ENCODE data around the gene FIP1L1.

Gene FIP1L1

DNA sequence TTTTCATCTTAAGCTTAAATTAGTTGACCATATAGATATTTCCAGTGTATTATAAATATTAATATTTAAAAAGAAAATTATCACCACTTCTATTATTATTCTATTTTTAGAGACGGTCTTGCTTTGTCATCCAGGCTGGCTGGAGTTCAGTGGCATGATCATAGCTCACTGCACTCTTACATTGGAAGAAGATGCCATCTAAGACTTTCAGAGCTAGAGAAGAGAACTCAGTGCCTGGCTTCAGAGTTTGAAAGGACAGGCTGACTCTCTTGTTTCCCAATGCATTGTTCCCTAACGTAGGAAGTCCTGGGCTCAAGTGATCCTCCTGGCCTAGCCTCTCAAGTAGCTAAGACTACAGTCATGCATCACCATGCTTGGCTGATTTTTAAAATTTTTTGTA is 75.9 kb downstream of the FIP1L1 start:
- H3K4me3 ChIP-seq (ENCODE audit: low read depth, low read length), result no peak overlapping the region
- TF ChIP-seq, protein P1, sequence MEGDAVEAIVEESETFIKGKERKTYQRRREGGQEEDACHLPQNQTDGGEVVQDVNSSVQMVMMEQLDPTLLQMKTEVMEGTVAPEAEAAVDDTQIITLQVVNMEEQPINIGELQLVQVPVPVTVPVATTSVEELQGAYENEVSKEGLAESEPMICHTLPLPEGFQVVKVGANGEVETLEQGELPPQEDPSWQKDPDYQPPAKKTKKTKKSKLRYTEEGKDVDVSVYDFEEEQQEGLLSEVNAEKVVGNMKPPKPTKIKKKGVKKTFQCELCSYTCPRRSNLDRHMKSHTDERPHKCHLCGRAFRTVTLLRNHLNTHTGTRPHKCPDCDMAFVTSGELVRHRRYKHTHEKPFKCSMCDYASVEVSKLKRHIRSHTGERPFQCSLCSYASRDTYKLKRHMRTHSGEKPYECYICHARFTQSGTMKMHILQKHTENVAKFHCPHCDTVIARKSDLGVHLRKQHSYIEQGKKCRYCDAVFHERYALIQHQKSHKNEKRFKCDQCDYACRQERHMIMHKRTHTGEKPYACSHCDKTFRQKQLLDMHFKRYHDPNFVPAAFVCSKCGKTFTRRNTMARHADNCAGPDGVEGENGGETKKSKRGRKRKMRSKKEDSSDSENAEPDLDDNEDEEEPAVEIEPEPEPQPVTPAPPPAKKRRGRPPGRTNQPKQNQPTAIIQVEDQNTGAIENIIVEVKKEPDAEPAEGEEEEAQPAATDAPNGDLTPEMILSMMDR (IDR thresholded peaks at IDR 0.05; ENCODE audit: borderline replicate concordance, insufficient read depth, low read depth, low read length), result no peak

- TF ChIP-seq, protein P1 (IDR thresholded peaks at IDR 0.05; ENCODE audit: borderline replicate concordance, insufficient read depth, low read depth, low read length), result no peak
- H3K4me3 ChIP-seq (ENCODE audit: low read depth, low read length), result no peak overlapping the region
Measured at GRCh38 chr4:53455766-53456165, 78.3 kb downstream of the FIP1L1 start.

DNA sequence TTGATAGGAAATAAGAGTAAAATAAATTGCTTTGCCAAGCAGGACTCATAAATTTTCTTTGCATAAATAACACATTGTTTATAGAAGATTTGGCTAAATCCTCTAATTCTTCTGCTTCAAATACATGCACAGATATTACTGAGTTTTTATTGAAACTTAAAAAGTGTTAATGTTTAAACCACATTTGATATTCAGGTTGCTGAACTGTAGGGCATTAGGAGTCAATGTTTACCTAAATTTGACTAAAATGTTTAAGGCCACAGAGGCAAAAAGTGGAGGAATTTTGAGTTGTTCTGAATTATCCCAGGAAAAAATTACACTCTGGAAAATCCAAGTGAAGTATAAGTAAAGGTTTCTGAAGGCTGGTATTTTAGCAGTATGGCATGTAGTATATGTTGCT is 78.7 kb downstream of the FIP1L1 start:
- TF ChIP-seq, protein P1 (IDR thresholded peaks at IDR 0.05; ENCODE audit: borderline replicate concordance, insufficient read depth, low read depth, low read length), result no peak
- no peak overlapping the region for H3K4me3 ChIP-seq (ENCODE audit: low read depth, low read length)

- TF ChIP-seq, protein P1 (IDR thresholded peaks at IDR 0.05; ENCODE audit: borderline replicate concordance, insufficient read depth, low read depth, low read length), result no peak
- H3K4me3 ChIP-seq (ENCODE audit: low read depth, low read length), result no peak overlapping the region
Measured at GRCh38 chr4:53459548-53459947, 82.1 kb downstream of the FIP1L1 start.

DNA sequence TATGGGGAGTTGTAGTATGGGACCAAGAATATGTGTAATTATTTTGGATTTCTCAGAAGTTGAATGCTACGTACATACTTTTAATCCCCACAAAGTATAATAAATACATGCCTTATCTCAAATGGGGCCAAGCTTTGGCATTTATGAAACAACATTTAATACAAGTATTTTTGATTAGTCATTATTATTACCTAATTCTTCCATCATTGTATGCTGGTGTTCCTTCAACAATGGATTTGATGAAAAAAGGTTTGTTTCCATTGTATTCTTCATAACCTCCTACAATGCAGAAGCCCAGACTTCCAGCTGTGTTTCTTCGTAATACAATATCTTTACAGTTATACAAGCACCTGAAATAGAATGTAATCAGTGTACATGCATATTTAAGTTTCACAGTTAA is 83.8 kb downstream of the FIP1L1 start:
- TF ChIP-seq, protein P1 (IDR thresholded peaks at IDR 0.05; ENCODE audit: borderline replicate concordance, insufficient read depth, low read depth, low read length), result no peak
- H3K4me3 ChIP-seq (ENCODE audit: low read depth, low read length), result no peak overlapping the region

DNA sequence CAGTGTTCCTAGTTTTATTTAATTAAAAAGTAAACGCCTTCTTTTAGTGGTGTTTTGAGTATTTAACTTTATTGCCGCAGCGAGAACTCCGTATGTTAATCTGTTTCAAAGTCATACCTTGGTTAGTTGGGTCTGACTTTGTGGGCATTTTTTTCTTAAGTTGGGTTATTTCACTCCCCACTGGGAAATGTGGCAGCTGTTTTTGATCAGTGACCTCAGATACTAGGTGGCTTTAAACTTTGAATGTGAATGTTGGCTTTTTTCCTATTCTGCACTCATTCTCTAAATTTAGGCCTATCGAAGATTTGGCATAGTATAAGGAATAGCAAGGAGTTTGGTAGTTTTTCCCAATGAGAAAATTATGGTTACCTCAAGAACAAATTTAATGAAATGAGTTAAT is 85.9 kb downstream of the FIP1L1 start:
- H3K4me3 ChIP-seq (ENCODE audit: low read depth, low read length), result no peak overlapping the region

GRCh38 chr4:53465281-53465680 is 87.8 kb downstream of the FIP1L1 start:
- no peak overlapping the region for H3K4me3 ChIP-seq (ENCODE audit: low read depth, low read length)
- TF ChIP-seq, protein P1 (IDR thresholded peaks at IDR 0.05; ENCODE audit: borderline replicate concordance, insufficient read depth, low read depth, low read length), result no peak

More for the DNA sequence above, 85.9 kb downstream of the FIP1L1 start:
- TF ChIP-seq, protein P1 (IDR thresholded peaks at IDR 0.05; ENCODE audit: borderline replicate concordance, insufficient read depth, low read depth, low read length), result no peak
